NCI-H526 (cell line): ENCODE results near the gene WNT8A.
"Not testable (repeated sequence)": the region's sequence is repeated elsewhere in the genome, so short reads cannot be mapped to it uniquely, and the experiment has no call there.

Experiments used
- DNase-seq, 2 experiments: peaks; one replicate each; lab custom pipeline; 2025; lab: John Stamatoyannopoulos, UW

The WNT8A gene, protein sequence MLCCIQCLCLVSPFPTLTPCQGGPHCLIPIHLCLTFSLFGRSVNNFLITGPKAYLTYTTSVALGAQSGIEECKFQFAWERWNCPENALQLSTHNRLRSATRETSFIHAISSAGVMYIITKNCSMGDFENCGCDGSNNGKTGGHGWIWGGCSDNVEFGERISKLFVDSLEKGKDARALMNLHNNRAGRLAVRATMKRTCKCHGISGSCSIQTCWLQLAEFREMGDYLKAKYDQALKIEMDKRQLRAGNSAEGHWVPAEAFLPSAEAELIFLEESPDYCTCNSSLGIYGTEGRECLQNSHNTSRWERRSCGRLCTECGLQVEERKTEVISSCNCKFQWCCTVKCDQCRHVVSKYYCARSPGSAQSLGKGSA

GRCh38 chr5:138083702-138084101, at the start of gene WNT8A:
Gene WNT8A (plus strand): TSS chr5:138084033. CDS start chr5:138084128, 95 bp downstream.
- DNase-seq, result no peak

GRCh38 chr5:138035605-138036537, 48.0 kb upstream of the WNT8A start:
- DNase-seq, result peak; percentile 85 to 94

GRCh38 chr5:138037271-138037670, 46.6 kb upstream of the WNT8A start:
- peak in 1 of 2 experiments; percentile 9 for DNase-seq

DNA sequence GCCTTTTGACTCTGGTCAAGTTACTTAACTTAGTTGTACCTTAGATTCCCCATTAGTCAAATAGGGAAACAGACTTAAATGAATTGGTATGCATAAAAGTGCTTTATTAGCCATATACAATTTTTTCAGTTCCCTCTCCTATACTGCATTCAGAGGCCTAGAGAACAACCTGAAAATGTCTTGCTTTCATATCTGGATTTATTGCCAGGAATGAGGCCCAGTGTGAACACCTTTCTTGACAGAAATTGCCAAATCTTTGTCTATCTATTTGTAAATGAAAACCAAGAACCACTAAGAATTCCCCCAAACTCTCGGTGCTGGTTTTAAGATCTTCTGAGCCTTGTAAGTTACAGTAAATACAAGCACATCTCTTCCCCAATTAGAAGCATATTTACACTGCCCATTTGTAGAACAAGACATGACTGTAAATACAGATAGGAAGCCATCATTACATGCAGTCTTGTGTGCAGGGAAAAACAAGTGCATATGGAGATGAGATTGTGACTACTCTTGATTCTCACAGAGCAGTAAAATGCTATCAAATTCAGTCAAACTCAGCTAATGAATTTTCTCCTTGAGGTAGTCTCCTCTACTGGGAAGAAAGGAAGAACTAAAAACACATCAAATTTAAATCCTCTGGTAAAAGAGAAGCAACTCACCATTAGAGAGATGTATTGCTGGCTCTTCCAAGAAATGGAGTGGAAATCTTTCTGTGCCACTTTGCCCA, 45.8 kb upstream of the WNT8A start:
- DNase-seq, result no peak

- no peak for DNase-seq
Measured at GRCh38 chr5:138038826-138039225, 45.0 kb upstream of the WNT8A start.

DNA sequence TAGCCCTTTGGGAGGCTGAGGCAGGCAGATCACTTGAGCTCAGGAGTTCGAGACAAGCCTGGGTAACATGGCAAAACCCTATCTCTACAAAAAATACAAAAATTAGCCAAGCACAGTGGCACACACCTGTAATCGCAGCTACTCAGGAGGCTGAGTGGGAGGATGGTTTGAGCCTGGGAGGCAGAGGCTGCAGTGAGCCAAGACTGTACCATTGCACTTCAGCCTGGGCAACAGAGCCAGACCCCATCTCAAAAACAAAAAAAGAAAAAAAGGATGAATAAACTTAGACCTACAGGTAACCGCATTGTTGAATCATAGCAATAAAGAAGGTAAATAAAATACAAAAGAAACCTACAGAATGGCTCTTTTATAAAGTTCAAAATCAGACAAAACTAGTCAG, 38.5 kb upstream of the WNT8A start:
- not testable (repeated sequence) for DNase-seq

GRCh38 chr5:138051441-138052296, 32.2 kb upstream of the WNT8A start:
- DNase-seq, result no peak

DNA sequence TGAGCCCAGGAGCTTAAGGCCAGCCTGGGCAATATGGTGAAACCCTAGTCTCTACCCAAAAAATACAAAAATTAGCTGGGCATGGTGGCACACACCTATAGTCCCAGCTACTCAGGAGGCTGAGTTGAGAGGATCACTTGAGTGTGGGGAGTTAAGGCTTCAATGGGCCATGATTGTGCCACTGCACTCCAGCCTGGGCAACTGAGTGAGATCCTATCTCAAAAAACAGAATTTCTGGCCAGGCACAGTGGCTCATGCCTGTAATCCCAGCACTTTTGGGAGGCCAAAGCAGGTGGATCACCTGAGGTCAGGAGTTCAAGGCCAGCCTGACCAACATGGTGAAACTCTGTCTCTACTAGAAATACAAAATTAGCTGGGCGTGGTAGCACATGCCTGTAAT, 31.1 kb upstream of the WNT8A start:
- DNase-seq, result not testable (repeated sequence)

- DNase-seq, result no peak
Measured at GRCh38 chr5:138053554-138053953, 30.3 kb upstream of the WNT8A start.

DNA sequence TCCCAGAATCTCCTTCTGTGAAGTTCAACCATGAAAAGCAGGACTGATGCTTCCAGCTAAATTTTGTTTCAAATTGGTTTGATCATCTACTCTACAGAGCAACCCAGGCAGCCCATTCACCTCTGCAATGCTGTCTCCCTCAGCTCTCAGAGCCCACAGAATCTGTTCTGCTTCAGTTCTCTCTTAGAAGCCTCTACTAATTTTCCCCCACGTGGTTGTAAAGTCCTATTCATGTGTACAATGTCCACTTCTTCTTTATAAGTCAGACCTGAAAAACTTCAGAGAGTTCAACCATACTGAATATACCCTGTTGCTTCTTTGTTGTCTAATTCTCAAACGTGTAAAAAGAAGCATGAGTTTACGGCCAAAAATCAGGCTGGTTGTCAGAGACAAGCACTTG, 29.6 kb upstream of the WNT8A start:
- no peak for DNase-seq

GRCh38 chr5:138054847-138055558, 28.8 kb upstream of the WNT8A start:
- DNase-seq, result no peak

GRCh38 chr5:138064526-138064925, 19.3 kb upstream of the WNT8A start:
- no peak for DNase-seq

DNA sequence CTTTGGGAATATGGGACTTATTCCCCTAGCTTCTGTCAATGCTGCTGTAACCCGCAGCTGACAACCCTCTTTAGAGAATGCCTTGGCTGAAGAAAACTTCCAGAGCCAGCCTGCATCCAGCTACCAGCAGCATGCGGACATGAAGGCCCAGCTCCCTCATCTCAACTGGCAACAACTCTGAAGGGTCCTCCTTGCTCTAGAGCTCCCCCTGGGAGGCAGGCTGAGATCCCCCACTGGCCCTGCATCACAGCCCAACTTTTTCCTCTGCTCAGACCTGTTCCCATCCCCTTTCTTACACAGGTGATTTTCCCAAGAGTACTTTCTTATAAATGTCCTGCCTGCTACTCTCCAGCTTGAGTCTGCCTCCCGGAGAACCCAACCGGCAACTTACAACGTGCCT, 18.7 kb upstream of the WNT8A start:
- no peak for DNase-seq

DNA sequence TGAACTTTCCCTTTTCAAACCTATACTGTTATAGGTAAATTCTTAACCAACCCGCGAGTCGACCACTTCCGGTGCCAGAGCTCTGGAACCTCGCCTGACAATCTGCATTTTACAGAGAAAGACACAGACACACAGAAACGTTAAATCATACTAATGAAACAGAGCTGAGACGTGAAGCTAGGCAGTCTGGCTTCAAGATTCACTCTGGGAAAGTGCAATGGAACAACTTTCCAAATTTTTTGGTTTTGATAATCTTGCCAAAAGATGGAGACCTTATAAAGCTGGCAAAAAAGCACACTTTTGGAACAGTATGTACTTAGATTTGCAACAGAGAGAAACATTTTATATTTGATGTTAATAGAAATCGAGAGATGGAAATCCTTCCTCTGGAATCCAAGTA, 15.9 kb upstream of the WNT8A start:
- DNase-seq, result no peak

GRCh38 chr5:138068742-138069600, 14.9 kb upstream of the WNT8A start:
- peak; percentile 57 to 82 for DNase-seq

- not testable (repeated sequence) for DNase-seq
Measured at GRCh38 chr5:138070026-138070425, 13.8 kb upstream of the WNT8A start.

GRCh38 chr5:138077064-138077696, 6.7 kb upstream of the WNT8A start:
- DNase-seq, result peak; percentile 27 to 77

DNA sequence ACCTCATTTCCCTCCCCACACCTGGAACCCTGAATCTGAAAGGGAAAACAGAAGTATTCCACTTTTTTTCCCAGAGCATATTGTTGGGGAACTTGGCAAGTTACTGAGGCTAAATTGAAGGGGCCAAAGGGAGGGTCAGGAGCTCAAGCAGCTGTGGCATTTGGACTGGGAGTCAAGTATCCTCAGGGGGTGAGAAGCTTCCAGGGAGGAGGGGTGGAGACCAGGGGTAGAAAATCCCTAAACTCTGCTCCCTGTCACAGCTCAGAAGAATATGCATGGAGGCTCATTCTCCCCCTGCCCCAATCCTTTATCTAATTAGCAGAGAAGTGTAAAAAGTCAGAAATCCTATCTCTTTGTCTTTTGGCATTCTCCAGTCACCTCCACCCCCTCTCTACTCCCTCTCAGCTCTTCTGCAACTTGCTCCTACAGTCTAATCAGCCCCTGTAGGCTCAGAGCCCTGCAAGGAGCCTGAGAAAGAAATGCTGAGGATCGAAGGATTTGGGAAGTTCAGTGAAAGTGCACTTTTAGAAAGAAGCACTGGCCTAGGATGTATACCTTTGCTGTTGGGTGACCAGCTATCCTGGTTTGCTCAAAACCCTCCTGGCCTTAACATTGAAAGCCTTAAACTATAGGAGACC, 5.7 kb upstream of the WNT8A start:
- no peak for DNase-seq

- no peak for DNase-seq
Measured at GRCh38 chr5:138082033-138082432, 1.8 kb upstream of the WNT8A start.
